Mucosa of rectum (tissue), 2 donors: Measurements from ENCODE around the gene LENG9.
"Not testable (repeated sequence)": the region's sequence is repeated elsewhere in the genome, so short reads cannot be mapped to it uniquely, and the experiment has no call there.

ENCODE experiments used
- H3K27ac ChIP-seq, 2 donors: one replicate each; pipeline ENCODE4 v1.7.0; 2013; ENCODE audit warnings: inconsistent platforms in 2 of 2, low read depth in 2 of 2, low read length in 2 of 2
- H3K27me3 ChIP-seq, 2 donors: one replicate each; pipeline ENCODE4 v1.7.0; 2013; ENCODE audit warnings: low read length in 2 of 2; ENCODE audit not compliant: control insufficient read depth in 2 of 2, insufficient read depth in 2 of 2
- H3K36me3 ChIP-seq, 2 donors: one replicate each; pipeline ENCODE4 v1.7.0; 2013; ENCODE audit warnings: low read length in 2 of 2; ENCODE audit not compliant: control insufficient read depth in 2 of 2, insufficient read depth in 2 of 2
- H3K4me1 ChIP-seq, 2 donors: one replicate each; pipeline ENCODE4 v1.7.0; 2013; ENCODE audit warnings: low read length in 2 of 2, mild to moderate bottlenecking in 1 of 2; ENCODE audit not compliant: control insufficient read depth in 2 of 2, insufficient read depth in 2 of 2
- H3K4me3 ChIP-seq, 2 donors: one replicate each; pipeline ENCODE4 v1.7.0; 2013; ENCODE audit warnings: low read length in 2 of 2
- H3K9ac ChIP-seq, 2 donors: one replicate each; pipeline ENCODE4 v1.7.0; 2013; ENCODE audit warnings: low read length in 2 of 2, low read depth in 1 of 2, mild to moderate bottlenecking in 1 of 2
- H3K9me3 ChIP-seq, 2 donors: one replicate each; pipeline ENCODE4 v1.7.0; 2013; ENCODE audit warnings: low read length in 2 of 2; ENCODE audit not compliant: control insufficient read depth in 2 of 2
- donor health status: healthy.
- donor health status: Normal muscosa, but diverticular disease.

The LENG9 gene

DNA sequence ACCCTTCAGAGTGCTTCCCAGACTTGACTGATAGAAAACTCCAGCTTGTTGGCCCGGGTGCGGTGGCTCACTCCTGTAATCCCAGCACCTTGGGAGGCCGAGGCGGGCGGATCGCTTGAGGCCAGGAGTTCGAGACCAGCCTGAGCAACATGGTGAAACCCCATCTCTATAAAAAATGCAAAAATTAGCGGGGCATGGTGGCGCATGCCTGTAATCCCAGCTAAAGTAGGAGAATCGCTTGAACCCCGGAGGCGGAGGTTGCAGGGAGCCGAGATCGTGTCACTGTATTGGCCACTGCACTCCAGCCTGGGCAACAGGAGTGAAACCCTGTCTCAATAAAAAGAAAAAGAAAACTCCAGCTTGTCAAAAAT, 2.5 kb upstream of the LENG9 start:
- Histone ChIP-seq H3K27ac (peak overlapping the region; percentile 99), H3K4me1 (peaks cover 37 to 71% of the 10 kb centered on the region in 2 donors), H3K9ac (peak overlapping the region in 1 of 2 donors; percentile 26)
- H3K9me3 ChIP-seq, H3K36me3 ChIP-seq, H3K27me3 ChIP-seq, H3K4me3 ChIP-seq: not testable (repeated sequence)

DNA sequence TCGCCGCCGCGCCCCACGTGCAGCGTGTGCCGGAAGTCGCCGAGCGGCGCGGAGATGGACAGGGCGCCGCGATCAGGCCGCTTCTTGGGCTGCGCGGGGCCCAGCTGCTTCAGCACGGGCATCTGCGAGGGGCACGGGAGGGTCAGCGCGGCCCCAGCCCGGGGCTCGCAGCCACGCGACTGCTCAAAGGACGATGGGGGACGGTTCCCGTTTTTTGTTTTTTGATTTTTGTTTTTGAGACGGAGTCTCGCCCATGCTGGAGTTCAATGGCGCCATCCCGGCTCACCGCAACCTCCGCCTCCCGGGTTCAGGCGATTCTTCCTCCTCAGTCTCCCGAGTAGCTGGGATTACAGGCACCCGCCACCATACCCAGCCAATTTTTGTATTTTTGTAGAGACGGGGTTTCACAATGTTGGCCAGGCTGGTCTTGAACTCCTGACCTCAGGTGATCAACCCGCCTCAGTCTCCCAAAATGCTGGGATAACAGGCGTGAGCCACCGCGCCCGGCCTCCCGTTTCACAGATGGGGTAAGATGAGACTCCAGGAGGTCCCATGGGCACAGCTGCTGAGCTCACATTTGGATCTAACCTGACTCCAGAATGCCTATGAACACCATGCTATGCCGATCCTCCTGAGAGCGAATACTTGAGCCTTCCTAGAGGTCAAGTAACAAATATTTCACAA, 2.0 kb upstream of the LENG9 start:
- Histone ChIP-seq H3K36me3 (peaks cover 8 to 9% of the 10 kb centered on the region in 2 donors), H3K9ac (peak overlapping the region in 1 of 2 donors; percentile 26), H3K27me3 (peaks cover 0 to 5% of the 10 kb centered on the region in 2 donors), H3K27ac (peak overlapping the region; percentile 99), H3K4me3 (no peak overlapping the region), H3K9me3 (no peaks in the 10 kb centered on the region), H3K4me1 (peaks cover 39 to 70% of the 10 kb centered on the region in 2 donors)

DNA sequence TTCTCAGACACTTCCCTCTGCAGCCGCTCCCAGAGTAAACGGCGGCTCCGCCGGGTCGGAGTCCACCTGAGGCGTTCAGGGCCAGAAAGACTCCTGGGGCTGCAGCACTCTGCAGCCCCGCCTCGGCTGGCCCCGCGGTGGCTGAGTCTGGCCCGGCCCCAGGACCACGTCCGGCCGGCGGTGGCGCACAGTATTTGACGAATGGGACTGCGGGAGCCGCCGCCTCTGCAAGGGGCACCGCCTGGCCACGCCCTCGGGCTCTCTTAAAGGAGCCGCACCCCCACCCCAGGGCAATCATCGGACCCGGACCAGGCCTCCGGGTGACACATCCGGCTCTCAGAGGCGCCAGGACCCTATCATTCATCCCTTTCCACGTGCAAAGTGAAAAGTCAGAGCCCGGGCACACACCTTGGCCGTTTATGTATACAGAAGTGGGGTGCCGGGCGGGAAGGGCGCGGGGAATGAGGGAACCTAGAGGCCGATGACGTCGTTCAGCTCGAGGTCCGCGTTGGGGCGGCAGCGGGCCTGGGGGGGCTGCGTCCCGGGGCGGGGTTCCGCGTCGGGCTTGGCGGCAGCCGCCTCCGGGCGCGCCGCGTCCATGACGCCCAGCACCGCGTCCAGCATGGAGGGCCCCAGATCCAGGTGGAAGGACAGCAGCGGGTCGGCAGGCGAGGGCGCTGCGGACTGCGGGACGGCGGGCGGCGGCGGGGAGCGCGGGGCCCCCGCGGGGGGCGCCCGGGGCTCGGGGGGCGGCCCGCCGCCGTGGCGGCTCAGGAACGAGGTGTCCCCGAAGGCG, 1.2 kb upstream of the LENG9 start:
- H3K36me3 ChIP-seq, result peaks cover 12 to 14% of the 10 kb centered on the region in 2 donors
- peak overlapping the region; percentile 99 for H3K27ac ChIP-seq
- peak overlapping the region; percentile 70 to 76 for H3K4me3 ChIP-seq
- H3K9me3 ChIP-seq, result no peaks in the 10 kb centered on the region
- peak overlapping the region; percentile 56 to 69 for H3K9ac ChIP-seq
- H3K27me3 ChIP-seq, result peaks cover 0 to 5% of the 10 kb centered on the region in 2 donors
- H3K4me1 ChIP-seq, result peaks cover 37 to 63% of the 10 kb centered on the region in 2 donors

DNA sequence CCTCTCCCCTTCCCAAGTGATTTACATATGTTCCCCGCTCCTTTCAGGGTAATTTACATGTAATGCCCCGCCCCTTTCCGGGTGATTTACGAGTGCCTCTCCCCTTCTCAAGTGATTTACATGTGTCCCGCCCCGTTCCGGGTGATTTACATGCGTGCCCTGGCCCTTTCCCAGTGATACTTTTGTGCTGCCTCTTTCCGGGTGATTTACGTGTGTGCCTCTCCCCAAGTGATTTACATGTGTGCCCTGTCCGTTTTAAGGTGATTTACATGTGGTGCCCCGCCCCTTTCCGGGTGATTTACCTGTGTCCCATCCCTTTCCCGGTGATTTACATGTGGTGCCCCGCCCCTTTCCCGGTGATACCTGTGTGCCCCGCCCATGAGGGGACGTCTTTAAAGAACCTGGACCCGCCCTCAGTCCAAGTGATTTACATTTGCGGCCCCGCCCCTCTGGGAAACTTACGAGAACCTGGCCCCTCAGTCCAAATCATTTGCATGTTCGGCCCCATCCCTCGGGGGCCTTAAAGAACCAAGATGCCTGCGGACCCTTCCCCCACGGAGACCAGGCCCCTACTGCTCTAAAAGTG, 559 bp upstream of the LENG9 start:
- Histone ChIP-seq H3K9me3 (no peaks in the 10 kb centered on the region), H3K36me3 (peaks cover 17 to 18% of the 10 kb centered on the region in 2 donors), H3K9ac (peak overlapping the region; percentile 56 to 69), H3K4me1 (peaks cover 32 to 56% of the 10 kb centered on the region in 2 donors), H3K27ac (peak overlapping the region; percentile 99), H3K4me3 (peak overlapping the region; percentile 70 to 76), H3K27me3 (no peaks in the 10 kb centered on the region)

DNA sequence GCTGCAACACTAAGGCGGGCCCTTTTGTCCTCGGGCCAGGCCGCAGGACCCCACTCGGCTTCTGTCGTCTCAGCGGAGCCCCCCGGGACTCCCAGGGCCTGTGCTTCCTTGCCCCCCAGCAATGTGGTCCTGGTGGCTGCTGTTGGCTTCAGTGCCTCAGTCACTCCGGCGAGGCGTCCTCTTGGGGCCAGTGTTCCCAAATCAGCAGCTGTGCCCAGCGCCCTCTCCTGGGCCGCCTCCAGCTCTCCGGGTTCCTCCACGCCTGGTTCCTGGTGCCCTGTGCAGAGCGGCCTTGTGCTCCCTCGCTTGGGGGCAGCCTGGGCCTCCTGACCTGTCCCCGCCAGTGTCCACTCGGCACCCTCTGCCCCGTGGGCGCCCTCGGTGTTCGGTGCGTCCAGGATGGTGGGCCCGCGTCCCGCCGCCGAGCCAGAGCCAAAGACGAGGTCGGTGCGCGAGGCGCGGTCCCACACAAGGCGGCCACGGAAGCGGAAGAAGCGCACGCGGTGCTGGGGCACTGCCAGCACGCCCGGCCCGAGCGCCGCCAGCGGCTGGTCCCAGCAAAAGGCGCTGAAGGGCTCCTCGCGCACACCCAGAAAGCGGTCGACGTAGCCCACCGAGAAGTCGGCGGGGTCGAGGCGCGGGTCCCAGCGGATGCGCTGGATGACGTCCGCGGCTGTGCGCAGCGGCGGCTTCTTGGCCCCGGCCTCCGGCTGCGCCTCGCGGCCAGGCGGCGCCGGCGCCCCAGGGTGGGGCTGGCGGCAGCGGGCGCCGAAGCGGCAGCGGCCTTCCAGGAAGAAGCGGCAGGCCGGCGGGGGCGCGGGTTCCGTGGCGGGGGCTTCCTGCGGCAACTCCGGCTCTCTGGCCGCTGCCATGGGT, 685 bp downstream of the LENG9 start:
- H3K27ac ChIP-seq, result peak overlapping the region; percentile 99
- peak overlapping the region; percentile 73 to 76 for H3K4me3 ChIP-seq
- H3K27me3 ChIP-seq, result no peaks in the 10 kb centered on the region
- peak overlapping the region; percentile 84 to 94 for H3K9ac ChIP-seq
- peaks cover 30% of the 10 kb centered on the region in 2 donors for H3K36me3 ChIP-seq
- H3K4me1 ChIP-seq, result peaks cover 32 to 45% of the 10 kb centered on the region in 2 donors
- H3K9me3 ChIP-seq, result no peaks in the 10 kb centered on the region

DNA sequence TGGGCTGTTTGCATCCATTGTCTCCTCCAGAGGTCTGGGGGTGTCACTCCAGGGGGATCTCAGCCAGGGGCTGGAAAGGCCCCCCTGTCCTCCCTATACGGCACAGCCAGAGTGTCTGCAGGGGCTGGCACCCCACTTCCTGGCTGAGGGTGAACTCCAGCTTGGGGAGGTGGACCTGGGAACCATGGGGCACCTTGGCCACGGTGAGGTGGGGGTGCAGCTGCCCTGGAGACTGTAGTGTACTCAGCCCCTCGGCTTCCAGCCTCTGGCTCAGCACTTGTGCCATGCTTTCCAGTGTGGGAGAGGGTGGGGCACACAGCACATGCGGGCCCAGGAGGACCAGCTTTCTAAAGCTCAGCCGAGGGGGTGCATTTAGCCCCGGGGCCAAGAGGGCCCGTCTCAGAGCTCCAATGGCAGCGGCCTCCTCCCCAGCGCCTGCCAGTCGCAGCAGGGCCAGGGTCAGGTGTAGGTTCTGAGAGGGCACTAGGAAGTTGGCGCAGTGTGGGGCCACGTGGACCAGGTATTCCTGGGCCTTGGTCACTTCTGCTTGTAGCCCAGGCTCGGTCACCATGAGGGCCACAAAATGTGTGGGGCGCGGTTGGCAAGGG, 1.4 kb downstream of the LENG9 start:
- no peaks in the 10 kb centered on the region for H3K9me3 ChIP-seq
- H3K9ac ChIP-seq, result peak overlapping the region; percentile 84 to 94
- peak overlapping the region; percentile 73 to 76 for H3K4me3 ChIP-seq
- H3K27ac ChIP-seq, result peak overlapping the region; percentile 99
- H3K4me1 ChIP-seq, result peaks cover 32 to 41% of the 10 kb centered on the region in 2 donors
- H3K36me3 ChIP-seq, result peaks cover 35 to 37% of the 10 kb centered on the region in 2 donors
- no peaks in the 10 kb centered on the region for H3K27me3 ChIP-seq

DNA sequence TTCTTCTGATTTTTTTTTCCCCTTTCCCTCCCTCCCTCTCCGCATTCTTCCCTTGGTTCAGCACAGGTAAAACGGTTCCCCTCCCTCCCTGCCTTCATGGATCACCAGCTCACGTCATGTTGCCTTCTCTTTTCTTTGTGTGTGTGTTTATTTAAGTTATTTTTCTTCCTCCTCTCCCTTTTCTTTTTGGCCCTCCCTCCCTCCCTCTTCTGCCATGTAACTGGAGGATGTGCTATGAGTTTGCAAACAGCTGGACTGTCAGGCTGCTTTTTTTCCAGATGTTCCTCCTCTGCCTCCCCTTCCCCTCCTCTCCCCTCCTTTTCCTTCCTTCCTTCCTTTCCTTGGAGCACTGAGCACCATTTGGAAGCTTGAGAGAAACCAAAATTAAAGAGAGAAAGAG, 2.0 kb downstream of the LENG9 start:
- Histone ChIP-seq H3K4me1 (peaks cover 32 to 39% of the 10 kb centered on the region in 2 donors), H3K27me3 (no peaks in the 10 kb centered on the region), H3K27ac (peak overlapping the region; percentile 99), H3K4me3 (peak overlapping the region; percentile 73 to 76), H3K9me3 (no peaks in the 10 kb centered on the region), H3K36me3 (peaks cover 41 to 42% of the 10 kb centered on the region in 2 donors), H3K9ac (peak overlapping the region; percentile 84 to 94)

DNA sequence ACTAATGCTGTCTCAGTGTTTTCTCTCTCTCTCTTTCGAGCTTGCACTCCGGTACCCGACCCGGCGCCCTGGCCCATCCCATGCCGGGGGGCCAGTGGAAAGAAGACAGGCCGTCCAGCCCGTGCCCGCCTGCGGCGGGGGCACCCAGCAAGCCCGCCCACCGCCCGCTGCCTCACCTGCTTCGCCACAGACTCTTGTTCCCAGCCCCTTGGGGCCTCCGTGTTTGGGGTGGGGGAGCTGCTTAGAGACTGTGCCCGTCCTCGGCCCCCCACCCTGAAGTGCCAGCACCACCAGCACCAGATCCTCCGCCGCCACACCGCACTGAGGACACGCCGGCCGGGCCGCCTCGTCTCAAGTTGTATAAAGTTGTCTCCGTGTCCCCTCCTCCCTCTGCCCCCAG, 2.4 kb downstream of the LENG9 start:
- no peak overlapping the region for H3K9ac ChIP-seq
- H3K36me3 ChIP-seq, result peaks cover 45 to 46% of the 10 kb centered on the region in 2 donors
- H3K4me3 ChIP-seq, result peak overlapping the region in 1 of 2 donors; percentile 41
- peaks cover 32 to 36% of the 10 kb centered on the region in 2 donors for H3K4me1 ChIP-seq
- H3K9me3 ChIP-seq, result no peaks in the 10 kb centered on the region
- no peaks in the 10 kb centered on the region for H3K27me3 ChIP-seq
- peak overlapping the region; percentile 32 to 37 for H3K27ac ChIP-seq

DNA sequence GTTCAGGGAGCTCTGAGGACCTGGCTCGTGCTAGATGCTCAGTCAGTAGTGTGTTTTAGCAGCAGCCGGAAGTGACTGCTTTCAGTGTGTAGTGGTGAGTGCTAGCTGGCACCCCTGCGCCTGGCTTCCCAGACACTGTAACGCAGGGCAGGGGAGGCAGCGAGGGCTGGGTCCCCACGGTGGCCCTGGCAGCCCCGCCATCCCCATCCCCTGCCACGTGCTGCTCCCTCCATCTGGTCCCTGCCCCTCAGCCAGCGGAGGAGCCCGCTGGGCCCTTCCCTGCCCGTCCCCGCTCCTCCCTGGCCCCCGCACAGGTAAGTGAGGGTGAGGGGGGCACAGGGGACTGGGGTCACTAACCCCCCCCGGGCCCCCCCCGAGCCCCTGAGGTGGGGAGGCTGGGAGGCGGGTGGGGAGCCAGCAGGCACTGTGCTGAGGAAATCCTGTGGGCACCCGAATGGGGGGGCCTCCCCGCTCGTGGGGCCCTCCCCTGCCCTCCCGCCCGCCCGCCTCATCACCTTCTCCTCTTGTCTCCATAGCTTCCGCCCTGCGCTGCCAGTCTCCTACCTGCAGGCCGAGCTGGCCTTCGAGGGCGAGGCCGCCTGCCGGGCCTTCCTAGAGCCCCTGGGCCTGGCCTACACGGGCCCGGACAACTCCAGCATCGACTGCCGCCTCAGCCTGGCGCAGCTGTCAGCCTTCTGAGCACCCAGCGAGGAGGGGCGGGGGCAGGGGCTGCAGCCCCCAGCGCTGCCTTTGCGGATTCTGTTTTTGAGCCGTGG, 3.2 kb downstream of the LENG9 start:
- no peak overlapping the region for H3K9ac ChIP-seq
- H3K36me3 ChIP-seq, result peaks cover 50 to 53% of the 10 kb centered on the region in 2 donors
- no peak overlapping the region for H3K4me3 ChIP-seq
- no peak overlapping the region for H3K27ac ChIP-seq
- H3K4me1 ChIP-seq, result peaks cover 29 to 30% of the 10 kb centered on the region in 2 donors
- H3K27me3 ChIP-seq, result no peaks in the 10 kb centered on the region
- no peaks in the 10 kb centered on the region for H3K9me3 ChIP-seq
